ENCODE results near the gene RHD. TPM values are rescaled to one million over a fixed set of nuclear protein-coding genes. Genes with fewer than 3 reads are reported as not detected.
"Not testable (repeated sequence)": the region's sequence is repeated elsewhere in the genome, so short reads cannot be mapped to it uniquely, and the experiment has no call there.

Gene RHD
- total RNA-seq, 1 donor from 2014 or later: not detected

DNA sequence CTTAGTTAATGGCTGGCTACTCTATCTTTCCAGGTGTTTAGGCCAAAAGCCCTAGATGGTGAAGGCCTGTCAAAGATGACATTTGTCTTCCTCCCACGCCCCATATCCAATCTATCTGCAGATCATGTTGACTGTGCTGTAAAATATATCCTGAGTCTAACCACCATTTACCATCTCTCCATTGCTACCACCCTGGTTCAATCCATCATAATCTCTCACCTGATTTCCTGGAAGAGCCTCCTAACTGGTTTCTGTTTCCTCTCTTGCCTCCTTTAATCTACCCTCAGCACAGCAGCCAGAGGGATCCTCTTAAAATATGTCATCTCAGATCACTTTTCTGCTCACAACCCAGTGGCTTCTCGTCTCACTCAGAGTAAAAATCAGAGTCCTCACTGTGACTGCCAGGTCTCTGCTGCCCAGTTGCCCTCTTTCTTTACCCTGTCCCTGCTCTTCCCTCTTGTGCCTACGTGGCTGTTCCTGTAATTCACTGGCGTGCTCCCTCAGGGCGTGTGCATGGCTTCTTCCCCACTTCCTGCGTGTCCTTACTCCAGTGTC is 83.6 kb downstream of the RHD start:
- no peak for DNase-seq (ENCODE audit: low spot score)

DNA sequence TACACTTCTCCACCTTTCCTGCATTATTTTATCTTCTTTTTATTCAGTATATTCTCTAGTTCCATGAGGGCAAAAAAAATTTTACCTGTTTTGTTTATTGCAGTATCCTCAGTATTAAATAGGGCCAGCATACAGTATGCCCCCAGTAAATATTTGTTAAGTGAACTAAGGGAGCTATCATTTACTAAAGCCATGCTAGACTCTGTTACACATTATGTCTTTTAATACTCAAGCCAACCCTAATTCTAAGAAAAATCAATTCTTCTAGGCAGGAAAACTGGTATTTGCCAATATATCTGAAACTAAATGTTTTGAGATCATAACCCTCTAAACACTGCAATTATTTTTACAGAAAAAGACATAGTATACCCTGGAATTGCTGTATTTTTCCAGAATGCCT is 84.1 kb downstream of the RHD start:
- no peak for DNase-seq (ENCODE audit: low spot score)

DNA sequence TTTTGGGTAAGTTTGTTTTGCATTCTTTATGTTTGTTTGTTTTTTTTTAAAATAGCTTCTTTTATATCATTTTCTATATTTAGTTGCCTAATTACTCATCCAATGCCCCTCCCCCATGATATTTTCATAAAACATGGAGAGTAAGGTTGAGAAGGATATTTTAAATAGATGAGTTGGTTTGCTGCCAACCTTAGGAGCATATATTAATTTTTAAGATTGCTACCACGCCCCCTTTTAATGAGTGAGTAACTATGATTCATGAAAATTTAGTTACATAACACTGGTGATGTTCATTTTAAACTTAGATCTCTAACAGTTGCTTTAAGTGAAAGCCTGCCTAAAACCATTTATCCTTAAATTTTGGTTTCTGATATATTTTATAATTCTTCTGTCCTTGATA is 84.5 kb downstream of the RHD start:
- DNase-seq (ENCODE audit: low spot score): no peak

DNA sequence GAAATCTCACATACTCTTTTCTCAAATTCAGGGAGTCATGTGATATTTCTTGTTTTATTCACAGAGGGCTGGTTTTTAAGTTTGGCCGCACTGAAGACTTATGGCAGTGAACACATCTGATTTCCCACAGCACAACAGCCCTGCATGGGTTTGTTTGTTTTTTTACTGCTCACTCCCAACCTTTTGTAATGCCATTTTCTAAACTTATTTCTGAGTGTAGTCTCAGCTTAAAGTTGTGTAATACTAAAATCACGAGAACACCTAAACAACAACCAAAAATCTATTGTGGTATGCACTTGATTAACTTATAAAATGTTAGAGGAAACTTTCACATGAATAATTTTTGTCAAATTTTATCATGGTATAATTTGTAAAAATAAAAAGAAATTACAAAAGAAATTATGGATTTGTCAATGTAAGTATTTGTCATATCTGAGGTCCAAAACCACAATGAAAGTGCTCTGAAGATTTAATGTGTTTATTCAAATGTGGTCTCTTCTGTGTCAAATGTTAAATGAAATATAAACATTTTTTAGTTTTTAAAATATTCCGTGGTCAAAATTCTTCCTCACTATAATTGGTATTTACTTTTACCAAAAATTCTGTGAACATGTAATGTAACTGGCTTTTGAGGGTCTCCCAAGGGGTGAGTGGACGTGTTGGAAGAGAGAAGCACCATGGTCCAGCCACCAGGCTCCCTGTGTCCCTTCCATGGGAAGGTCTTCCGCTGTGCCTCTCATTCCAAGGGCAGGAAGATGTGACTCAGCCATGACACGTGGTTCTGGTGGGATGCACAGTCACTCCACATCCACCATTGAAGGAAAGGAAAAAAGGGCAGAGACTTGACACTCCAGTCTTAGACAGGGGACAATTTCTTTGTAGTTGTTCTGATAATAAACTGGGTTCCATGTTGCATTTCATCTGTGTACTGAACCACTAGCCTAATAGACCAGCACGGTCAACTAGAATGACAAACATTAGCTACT is 88.6 kb downstream of the RHD start:
- no peak for DNase-seq (ENCODE audit: low spot score)

DNA sequence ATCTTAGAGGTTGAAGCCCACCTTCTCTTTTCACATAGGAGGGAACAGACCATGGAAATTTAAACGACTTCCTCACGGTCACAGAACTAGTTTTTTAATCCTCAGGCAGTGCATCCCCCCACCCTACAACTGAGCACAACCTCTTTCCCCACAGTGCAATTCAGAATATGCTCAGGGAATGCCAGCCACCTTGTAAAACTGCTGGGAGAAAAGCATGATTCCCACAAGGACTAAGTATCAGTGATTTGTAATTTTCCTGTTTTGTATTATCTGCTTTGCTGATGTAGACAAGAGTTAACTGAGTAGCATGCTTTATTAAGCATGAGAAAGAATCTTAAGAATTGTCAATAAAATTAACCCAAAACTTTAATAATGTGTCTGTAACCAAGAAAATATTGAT is 89.6 kb downstream of the RHD start:
- no peak for DNase-seq (ENCODE audit: low spot score)

DNA sequence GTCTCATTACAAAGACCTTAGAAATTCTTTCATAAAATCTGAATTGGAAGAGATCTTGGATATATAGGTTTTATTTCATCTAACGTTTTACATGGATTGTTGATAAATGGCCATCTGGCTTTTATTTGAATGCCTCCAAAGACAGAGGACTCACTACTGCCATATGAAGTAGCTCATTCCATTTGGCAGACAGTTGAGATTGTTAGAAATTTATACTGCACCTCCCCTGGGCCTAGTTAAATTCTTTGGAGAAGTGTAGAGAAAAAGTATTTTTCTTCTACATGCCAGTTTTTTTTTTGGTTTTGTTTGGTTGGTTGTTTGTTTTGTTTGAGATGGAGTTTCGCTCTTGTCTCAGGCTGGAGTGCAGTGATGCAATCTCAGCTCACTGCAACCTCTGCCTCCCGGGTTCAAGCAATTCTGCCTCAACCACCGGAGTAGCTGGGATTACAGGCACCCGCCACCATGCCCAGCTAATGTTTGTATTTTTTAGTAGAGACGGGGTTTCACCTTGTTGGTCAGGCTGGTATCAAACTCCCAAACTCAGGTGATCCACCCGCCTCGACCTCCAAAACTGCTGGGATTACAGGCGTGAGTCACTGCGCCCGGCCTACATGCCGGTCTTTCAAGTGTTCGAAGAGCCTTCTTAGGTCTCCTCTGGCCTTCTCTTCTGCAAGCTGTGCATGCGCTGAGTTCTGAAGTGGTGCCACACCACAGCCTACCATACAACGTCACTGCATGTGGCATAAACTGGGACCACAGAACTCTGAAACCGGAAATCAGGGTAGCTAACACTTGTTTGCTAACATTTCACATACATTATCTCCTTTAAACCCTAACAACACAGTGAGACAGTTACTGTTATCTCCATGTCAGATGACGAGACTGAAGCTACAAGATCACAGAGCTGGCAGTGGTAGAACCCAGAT is 90.6 kb downstream of the RHD start:
- DNase-seq (ENCODE audit: low spot score): not testable (repeated sequence)

DNA sequence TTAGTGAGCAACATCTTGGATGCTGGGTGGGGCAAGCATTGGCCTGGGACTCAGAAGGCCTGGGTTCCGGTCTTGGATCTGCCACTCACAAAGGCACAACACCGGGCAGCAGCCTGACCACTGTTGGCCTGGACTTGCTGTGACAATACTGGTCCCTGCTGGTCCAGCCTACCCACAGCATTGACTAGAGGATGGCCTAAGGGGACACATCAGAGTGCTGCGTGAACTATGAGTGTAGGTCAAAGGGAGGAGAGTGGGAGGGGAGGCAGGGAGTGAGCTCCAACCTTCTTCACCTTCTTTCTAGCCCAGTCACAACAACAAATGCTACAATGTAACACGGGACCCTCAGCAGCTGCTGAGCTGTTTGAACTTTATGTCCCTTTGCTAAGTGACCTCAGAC is 96.9 kb downstream of the RHD start:
- no peak for DNase-seq (ENCODE audit: low spot score)

DNA sequence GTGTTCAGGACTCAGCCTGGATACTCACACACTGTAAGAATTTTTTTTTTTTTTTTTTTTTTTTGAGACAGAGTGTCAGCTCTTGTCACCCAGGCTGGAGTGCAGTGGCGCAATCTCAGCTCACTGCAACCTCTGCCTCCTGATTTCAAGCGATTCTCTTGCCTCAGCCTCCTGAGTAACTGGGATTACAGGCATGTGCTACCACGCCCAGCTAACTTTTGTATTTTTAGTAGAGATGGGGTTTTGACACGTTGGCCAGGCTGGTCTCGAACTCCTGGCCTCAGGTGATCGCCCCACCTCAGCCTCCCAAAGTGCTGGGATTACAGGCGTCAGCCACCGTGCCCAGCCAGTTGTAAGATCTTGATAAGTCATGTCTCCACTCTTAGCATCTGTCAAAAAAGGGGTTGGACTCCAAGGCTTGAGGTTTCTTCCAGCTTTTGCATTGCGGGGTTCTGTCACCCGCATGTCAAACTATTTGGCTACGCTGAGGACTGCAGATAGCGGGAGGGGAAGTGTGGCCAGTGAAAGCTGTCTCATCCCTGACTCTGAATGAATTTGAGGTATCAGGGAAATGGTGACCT is 97.5 kb downstream of the RHD start:
- DNase-seq (ENCODE audit: low spot score): not testable (repeated sequence)

DNA sequence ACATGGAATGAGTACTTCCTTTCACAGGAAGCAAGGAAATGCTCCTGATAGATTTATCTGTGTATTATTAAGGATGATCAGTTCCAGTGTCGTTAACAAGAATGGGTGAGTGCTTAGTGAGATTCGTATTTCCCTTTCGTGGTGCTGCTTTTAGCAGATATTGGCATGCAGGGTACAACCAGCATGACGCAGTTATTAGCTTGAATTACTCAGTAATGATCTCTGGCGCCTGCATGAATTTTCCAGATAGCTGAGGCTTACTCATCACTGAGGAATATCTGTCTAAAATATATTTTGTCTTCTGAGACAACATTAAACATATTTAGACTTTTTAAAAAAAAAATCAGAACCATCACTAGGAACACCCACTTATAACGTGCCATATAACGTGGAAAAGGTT is 99.4 kb downstream of the RHD start:
- DNase-seq (ENCODE audit: low spot score): not testable (repeated sequence)

DNA sequence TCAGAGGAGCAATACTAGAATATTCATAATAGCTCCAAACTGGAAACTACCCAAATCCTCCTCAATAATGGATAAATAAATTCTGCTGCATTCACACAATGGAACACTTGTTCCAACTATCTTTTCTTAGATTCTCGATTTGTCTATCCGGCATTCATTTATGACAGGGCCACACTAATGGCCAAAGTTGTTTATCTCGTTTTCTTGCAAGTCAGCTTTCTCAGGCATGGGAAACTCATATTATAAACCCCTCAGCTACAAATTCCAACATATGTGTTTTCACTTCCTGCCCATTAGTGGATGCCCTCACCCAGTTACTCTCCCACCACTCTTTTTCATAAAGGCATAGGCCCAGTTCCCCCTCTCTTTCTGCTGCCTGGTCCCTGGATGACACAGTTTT is 106.1 kb downstream of the RHD start:
- not testable (repeated sequence) for DNase-seq (ENCODE audit: low spot score)

Other genes with a start within 250 kb of the RHD start
- gene SYF2, start 40.0 kb upstream of the RHD start, total RNA-seq: 54.9 TPM
- gene RSRP1, start 25.1 kb upstream of the RHD start, total RNA-seq: 192 TPM
- gene TMEM50A, start 65.8 kb downstream of the RHD start, total RNA-seq: 124 TPM
- gene RHCE, start 148.3 kb downstream of the RHD start, total RNA-seq: 0.35 TPM
- 29.9 TPM for gene MACO1, start 158.4 kb downstream of the RHD start, total RNA-seq